GF-D8 (cell line): Measurements from ENCODE around the gene ZFX.
"Not testable (repeated sequence)": the region's sequence is repeated elsewhere in the genome, so short reads cannot be mapped to it uniquely, and the experiment has no call there.

Source experiments
- DNase-seq: peaks from one replicate; lab custom pipeline; 2025; lab: John Stamatoyannopoulos, UW

ZFX gene

GRCh38 chrX:24149351-24150050 lies at the start of gene ZFX:
TSS of gene ZFX (plus strand) at chrX:24149729. CDS start at chrX:24172743, 23,014 bp downstream.
- no peak for DNase-seq

- DNase-seq, result no peak
Measured at GRCh38 chrX:24100713-24101112, 48.8 kb upstream of the ZFX start.

GRCh38 chrX:24110069-24110468 lies 39.5 kb upstream of the ZFX start:
- DNase-seq, result no peak

- DNase-seq, result no peak
Measured at GRCh38 chrX:24113181-24113580, 36.3 kb upstream of the ZFX start.

GRCh38 chrX:24117258-24117657 lies 32.3 kb upstream of the ZFX start:
- DNase-seq, result no peak

- no peak for DNase-seq
Measured at GRCh38 chrX:24124244-24124799, 25.2 kb upstream of the ZFX start.

- no peak for DNase-seq
Measured at GRCh38 chrX:24125028-24125612, 24.4 kb upstream of the ZFX start.

- no peak for DNase-seq
Measured at GRCh38 chrX:24131476-24131875, 18.1 kb upstream of the ZFX start.

GRCh38 chrX:24133312-24133711 lies 16.2 kb upstream of the ZFX start:
- DNase-seq, result no peak

- not testable (repeated sequence) for DNase-seq
Measured at GRCh38 chrX:24135768-24136167, 13.8 kb upstream of the ZFX start.

- DNase-seq, result no peak
Measured at GRCh38 chrX:24137192-24137591, 12.3 kb upstream of the ZFX start.

GRCh38 chrX:24143982-24144381 lies 5.5 kb upstream of the ZFX start:
- not testable (repeated sequence) for DNase-seq

GRCh38 chrX:24144528-24144927 lies 5.0 kb upstream of the ZFX start:
- no peak for DNase-seq

- DNase-seq, result no peak
Measured at GRCh38 chrX:24145303-24146186, 4.0 kb upstream of the ZFX start.

GRCh38 chrX:24146283-24146949 lies 3.1 kb upstream of the ZFX start:
- DNase-seq, result no peak

GRCh38 chrX:24147165-24147564 lies 2.4 kb upstream of the ZFX start:
- DNase-seq, result no peak

- DNase-seq, result no peak
Measured at GRCh38 chrX:24148121-24148520, 1.4 kb upstream of the ZFX start.

- DNase-seq, result no peak
Measured at GRCh38 chrX:24148535-24149350, 786 bp upstream of the ZFX start.

- peak; percentile 56 for DNase-seq
Measured at GRCh38 chrX:24150051-24150790, 692 bp downstream of the ZFX start.

- no peak for DNase-seq
Measured at GRCh38 chrX:24150898-24151297, 1.4 kb downstream of the ZFX start.
